Keratinocyte (primary cell): ENCODE measurements around the gene SMYD4. TPM values are rescaled to one million over a fixed set of nuclear protein-coding genes. Genes with fewer than 3 reads are reported as not detected.

Source experiments
- DNase-seq: peaks from one replicate; pipeline ENCODE4 v3.0.0-alpha.2; 2011; ENCODE audit warnings: low read depth, missing footprints, low spot score
- FAIRE-seq: peaks from 2 replicates; lab custom pipeline; 2011; peaks lifted over from hg19 to GRCh38; lab: Jason Lieb, UNC
- H2AFZ ChIP-seq: 2 replicates; pipeline ENCODE4 v1.6.0; 2012; ENCODE audit warnings: low read length, control low read depth, inconsistent platforms; ENCODE audit not compliant: control insufficient read depth
- H3K27ac ChIP-seq: 2 replicates; pipeline ENCODE4 v1.5.1; 2011; ENCODE audit warnings: low read length; ENCODE audit not compliant: control insufficient read depth, insufficient read depth
- H3K27me3 ChIP-seq: 3 replicates; pipeline ENCODE4 v1.6.0; 2011; ENCODE audit warnings: low read length; ENCODE audit not compliant: control insufficient read depth, insufficient read depth; ENCODE audit errors: extremely low read depth
- H3K36me3 ChIP-seq, 2 experiments: 2 replicates in 1 of 2; 3 replicates in 1 of 2; pipeline ENCODE4 v1.5.1; 2011; ENCODE audit warnings: low read length in 2 of 2, mild to moderate bottlenecking in 1 of 2; ENCODE audit not compliant: control insufficient read depth in 2 of 2, insufficient read depth in 2 of 2; ENCODE audit errors: extremely low read depth in 1 of 2
- H3K4me1 ChIP-seq: 3 replicates; pipeline ENCODE4 v1.5.1; 2011; ENCODE audit warnings: low read length; ENCODE audit not compliant: control insufficient read depth, insufficient read depth; ENCODE audit errors: extremely low read depth
- H3K4me2 ChIP-seq: 3 replicates; pipeline ENCODE4 v1.6.0; 2011; ENCODE audit warnings: low read depth, low read length; ENCODE audit not compliant: control insufficient read depth, insufficient read depth; ENCODE audit errors: extremely low read depth
- H3K4me3 ChIP-seq, 3 experiments: fragments of 200-600 bp in 1 of 3; sonication (generic) in 1 of 3; 2 replicates in 2 of 3; 3 replicates in 1 of 3; pipeline ENCODE4 v1.5.1; 2011 to 2016; ENCODE audit warnings: low read length in 3 of 3, mild to moderate bottlenecking in 3 of 3, control low read depth in 2 of 3, inconsistent platforms in 1 of 3, low read depth in 1 of 3, mixed read lengths in 1 of 3, mixed run types in 1 of 3, moderate library complexity in 1 of 3; ENCODE audit not compliant: control insufficient read depth in 2 of 3, insufficient read depth in 2 of 3; ENCODE audit errors: extremely low read depth in 1 of 3
- H3K79me2 ChIP-seq: 2 replicates; pipeline ENCODE4 v1.6.0; 2012; ENCODE audit warnings: low read length; ENCODE audit not compliant: control insufficient read depth, insufficient read depth
- H3K9ac ChIP-seq: 3 replicates; pipeline ENCODE4 v1.6.0; 2011; ENCODE audit warnings: low read length; ENCODE audit not compliant: control insufficient read depth, insufficient read depth; ENCODE audit errors: extremely low read depth
- H3K9me1 ChIP-seq: 3 replicates; pipeline ENCODE4 v1.6.0; 2011; ENCODE audit warnings: low read length; ENCODE audit not compliant: control insufficient read depth, insufficient read depth; ENCODE audit errors: extremely low read depth
- H3K9me3 ChIP-seq: 2 replicates; pipeline ENCODE4 v1.5.1; 2012; ENCODE audit warnings: low read depth, low read length; ENCODE audit not compliant: control insufficient read depth
- H4K20me1 ChIP-seq: 3 replicates; pipeline ENCODE4 v1.6.0; 2011; ENCODE audit warnings: low read length; ENCODE audit not compliant: control insufficient read depth, insufficient read depth; ENCODE audit errors: extremely low read depth
- CTCF ChIP-seq, 3 experiments: IDR thresholded peaks in 1 of 3; conservative IDR thresholded peaks in 1 of 3; optimal IDR thresholded peaks in 1 of 3; 2 replicates in 2 of 3; 3 replicates in 1 of 3; pipeline versions ENCODE3 to v1.5.1; 2011; ENCODE audit warnings: low read length in 3 of 3, mild to moderate bottlenecking in 3 of 3, moderate library complexity in 2 of 3, control low read depth in 1 of 3, inconsistent platforms in 1 of 3; ENCODE audit not compliant: insufficient read depth in 2 of 3; ENCODE audit errors: extremely low read depth in 1 of 3
- EZH2 ChIP-seq: IDR thresholded peaks from one replicate; pipeline ENCODE4 v1.6.1; 2012; ENCODE audit warnings: inconsistent platforms, mild to moderate bottlenecking, low read length, moderate library complexity
- dilution Hi-C: fragments of 300-500 bp; cut with MboI; formaldehyde crosslinking; loops from one replicate; pipeline ENCODE4 v1.7.0; 2020; ENCODE audit warnings: low sequenced_read_pairs; ENCODE audit not compliant: extremely low pct_ligation_motif_present
- polyA plus RNA-seq, 5 experiments: library from polyadenylated mRNA; depleted of rRNA in 3 of 5; stranded (reverse) in 3 of 5; stranded (forward) in 1 of 5; unstranded in 1 of 5; fragments of >200 nt; gene quantifications; 1 replicate in 1 of 5; 2 replicates in 3 of 5; 3 replicates in 1 of 5; pipeline versions ENCODE4 v1.2.1 to v1.2.3, GENCODE V29; 2011 to 2012; ENCODE audit warnings: missing spikeins in 2 of 5, low read depth in 1 of 5, low replicate concordance in 1 of 5

SMYD4 gene
- polyA plus RNA-seq, 1 donor (not counting 4 experiments of a cell fraction or from before 2014, with no cell fraction given) = 6.3 TPM

- peak; percentile 36 for FAIRE-seq
- dilution Hi-C loops = no loop called here
- no peak for DNase-seq
- no peak overlapping the region for H3K4me2 ChIP-seq
- no peaks in the 10 kb centered on the region for H3K9me1 ChIP-seq
- no peak overlapping the region for H2AFZ ChIP-seq
- no peak overlapping the region for H3K9ac ChIP-seq
- no peaks in the 10 kb centered on the region for H4K20me1 ChIP-seq
- no peaks in the 10 kb centered on the region for H3K27me3 ChIP-seq
- no peak overlapping the region for H3K27ac ChIP-seq
- peaks cover 8% of the 10 kb centered on the region in 2 experiments for H3K36me3 ChIP-seq
- no peak overlapping the region for H3K4me3 ChIP-seq
- no peaks in the 10 kb centered on the region for H3K9me3 ChIP-seq
- H3K4me1 ChIP-seq = no peaks in the 10 kb centered on the region
- H3K79me2 ChIP-seq = no peaks in the 10 kb centered on the region
- no peak for TF ChIP-seq EZH2
- no peak for TF ChIP-seq CTCF (optimal IDR thresholded peaks at IDR 0.05 in 1 of 3, IDR thresholded peaks at IDR 0.05 in 1 of 3, conservative IDR thresholded peaks at IDR 0.05 in 1 of 3; ENCODE audit: extremely low read depth in 1 of 3, insufficient read depth in 2 of 3, low read length in 3 of 3)
Measured at GRCh38 chr17:1871756-1872155, 42.1 kb upstream of the SMYD4 start.

GRCh38 chr17:1870592-1870991 lies 40.9 kb upstream of the SMYD4 start:
- FAIRE-seq = no peak
- dilution Hi-C loops = no loop called here
- TF ChIP-seq EZH2 (no peak), CTCF (optimal IDR thresholded peaks at IDR 0.05 in 1 of 3, IDR thresholded peaks at IDR 0.05 in 1 of 3, conservative IDR thresholded peaks at IDR 0.05 in 1 of 3; ENCODE audit: extremely low read depth in 1 of 3, insufficient read depth in 2 of 3, low read length in 3 of 3) (no peak)

More at GRCh38 chr17:1870592-1870991, 40.9 kb upstream of the SMYD4 start:
- Histone ChIP-seq H3K27me3 (no peaks in the 10 kb centered on the region), H4K20me1 (no peaks in the 10 kb centered on the region), H3K4me1 (no peaks in the 10 kb centered on the region), H3K79me2 (no peaks in the 10 kb centered on the region), H3K9ac (no peak overlapping the region), H3K4me3 (no peak overlapping the region), H3K4me2 (no peak overlapping the region), H3K9me1 (no peaks in the 10 kb centered on the region), H3K36me3 (peaks cover 8% of the 10 kb centered on the region in 2 experiments), H3K27ac (no peak overlapping the region), H2AFZ (no peak overlapping the region), H3K9me3 (no peaks in the 10 kb centered on the region)
- DNase-seq = no peak
